BLaER1 (cell line): ENCODE results near the gene ARHGAP22.

Source experiments
- H3K27ac ChIP-seq: shearing (Covaris generic); formaldehyde crosslinking; 2 replicates; pipeline ENCODE4 v1.8.1; 2022
- H3K27me3 ChIP-seq: shearing (Covaris generic); formaldehyde crosslinking; 2 replicates; pipeline ENCODE4 v1.8.1; 2022
- H3K36me3 ChIP-seq: shearing (Covaris generic); formaldehyde crosslinking; 2 replicates; pipeline ENCODE4 v1.8.1; 2022
- H3K4me1 ChIP-seq: shearing (Covaris generic); formaldehyde crosslinking; 2 replicates; pipeline ENCODE4 v1.8.1; 2022
- H3K4me2 ChIP-seq: shearing (Covaris generic); formaldehyde crosslinking; 2 replicates; pipeline ENCODE4 v1.8.1; 2022
- H3K4me3 ChIP-seq: shearing (Covaris generic); formaldehyde crosslinking; 2 replicates; pipeline ENCODE4 v1.8.1; 2022
- H3K9ac ChIP-seq: shearing (Covaris generic); formaldehyde crosslinking; 2 replicates; pipeline ENCODE4 v1.8.1; 2022
- H3K9me3 ChIP-seq: shearing (Covaris generic); formaldehyde crosslinking; 2 replicates; pipeline ENCODE4 v1.8.1; 2022
- H4K20me1 ChIP-seq: shearing (Covaris generic); formaldehyde crosslinking; 2 replicates; pipeline ENCODE4 v1.8.1; 2022
- Cebpa-rat ChIP-seq: shearing (Covaris generic); IDR thresholded peaks from 2 replicates; pipeline ENCODE4 v1.8.1; 2022

The ARHGAP22 gene

DNA sequence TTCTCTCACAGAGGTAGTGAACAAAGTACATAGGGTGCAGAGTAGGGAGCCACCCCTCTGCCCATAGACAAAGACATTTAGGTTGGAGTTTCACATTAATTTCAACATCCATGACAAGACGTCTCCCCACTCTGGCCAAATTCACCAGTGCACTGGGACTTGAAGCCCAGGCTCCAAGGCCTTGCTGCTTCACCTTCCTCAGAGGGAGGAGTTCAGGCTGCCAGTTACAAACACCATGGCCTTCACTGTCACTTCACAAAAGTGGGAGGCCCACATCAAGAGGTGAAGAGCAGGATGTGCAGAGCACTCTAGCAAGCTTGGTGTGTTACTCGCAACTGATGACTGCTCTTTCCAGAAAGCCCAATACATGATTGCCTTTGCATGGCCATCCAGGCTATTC is 15.8 kb upstream of the ARHGAP22 start:
- Histone ChIP-seq H3K4me1 (peaks cover 16% of the 10 kb centered on the region), H3K36me3 (no peaks in the 10 kb centered on the region), H3K9ac (no peak overlapping the region), H4K20me1 (no peaks in the 10 kb centered on the region), H3K4me2 (no peak overlapping the region), H3K4me3 (no peak overlapping the region), H3K27me3 (no peaks in the 10 kb centered on the region), H3K27ac (no peak overlapping the region), H3K9me3 (peaks cover 9% of the 10 kb centered on the region; the same call in 1 of the 2 replicates)
- no peak for TF ChIP-seq Cebpa-rat

GRCh38 chr10:48616436-48616835 is 11.6 kb upstream of the ARHGAP22 start:
- Histone ChIP-seq H3K4me3 (no peak overlapping the region), H3K27me3 (no peaks in the 10 kb centered on the region), H3K9ac (no peak overlapping the region), H3K27ac (no peak overlapping the region), H3K36me3 (no peaks in the 10 kb centered on the region), H4K20me1 (no peaks in the 10 kb centered on the region), H3K9me3 (peaks cover 5% of the 10 kb centered on the region; the same call in 1 of the 2 replicates), H3K4me2 (no peak overlapping the region), H3K4me1 (no peaks in the 10 kb centered on the region)
- TF ChIP-seq Cebpa-rat = no peak

DNA sequence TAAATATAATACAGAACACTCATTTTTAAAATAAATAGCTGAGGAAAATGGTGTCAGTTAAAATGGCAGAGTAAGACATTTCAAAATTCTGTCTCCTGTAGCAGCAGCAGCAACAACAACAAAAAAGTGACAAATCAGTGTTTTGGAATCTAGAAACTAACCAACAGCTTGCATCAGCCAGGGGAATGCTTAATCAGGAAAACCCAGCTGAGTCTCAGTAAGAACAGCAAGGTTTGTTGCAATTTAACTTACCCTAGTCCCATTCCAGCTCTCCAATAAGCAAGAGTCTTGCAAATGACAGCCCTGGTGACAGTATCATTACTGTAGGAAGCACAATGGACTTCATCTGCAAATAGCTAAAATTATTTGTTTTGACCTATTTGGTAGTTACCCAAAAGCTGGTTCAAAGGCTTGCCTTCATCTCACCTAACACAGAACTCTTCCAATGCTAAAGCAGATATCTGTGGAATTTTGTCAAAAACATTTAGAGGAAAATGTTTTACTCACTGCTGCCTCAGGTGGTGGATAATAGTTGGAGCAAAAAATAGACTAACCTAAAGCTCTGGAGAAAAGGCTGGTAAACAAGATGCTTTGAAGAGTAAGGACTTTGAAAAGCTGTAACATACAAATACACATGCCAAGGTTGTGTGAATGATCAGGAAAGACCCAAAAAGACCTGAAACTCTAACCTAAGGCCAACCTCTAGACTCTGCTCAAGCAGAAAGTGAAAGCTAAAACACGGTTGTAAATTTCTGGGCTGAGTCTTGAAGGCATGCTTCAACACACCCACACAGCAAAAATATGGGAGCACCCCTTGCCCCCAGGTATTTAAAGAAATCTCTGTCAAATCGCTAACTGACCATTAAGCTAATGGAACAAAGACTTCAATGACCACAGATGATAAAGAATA is 9.9 kb upstream of the ARHGAP22 start:
- Histone ChIP-seq H3K4me1 (no peaks in the 10 kb centered on the region), H3K9ac (no peak overlapping the region), H3K36me3 (no peaks in the 10 kb centered on the region), H4K20me1 (no peaks in the 10 kb centered on the region), H3K4me3 (no peak overlapping the region), H3K9me3 (peaks cover 5% of the 10 kb centered on the region; the same call in 1 of the 2 replicates), H3K4me2 (no peak overlapping the region), H3K27me3 (no peaks in the 10 kb centered on the region), H3K27ac (no peak overlapping the region)
- TF ChIP-seq Cebpa-rat = no peak

DNA sequence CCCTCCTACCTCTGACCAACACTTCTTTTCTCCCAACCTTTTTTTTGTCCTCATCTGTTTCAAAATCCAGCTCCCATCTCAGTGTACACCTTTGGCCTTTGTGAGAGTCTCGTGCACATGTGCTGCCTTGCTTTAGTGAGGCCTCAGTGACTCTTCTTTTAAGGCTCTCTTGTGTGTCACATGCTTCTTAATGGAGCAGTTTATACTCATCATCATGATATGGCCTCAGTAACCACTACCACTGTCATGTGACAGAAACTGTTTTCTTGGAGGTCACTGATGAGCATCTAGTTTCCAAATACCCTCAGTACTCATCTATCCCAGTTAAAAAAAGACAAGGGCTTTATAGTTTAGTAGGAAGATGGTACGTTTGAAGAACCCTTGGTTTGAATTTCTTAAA is 8.1 kb upstream of the ARHGAP22 start:
- H3K4me1 ChIP-seq = no peaks in the 10 kb centered on the region

GRCh38 chr10:48612236-48612943 is 7.5 kb upstream of the ARHGAP22 start:
- Histone ChIP-seq H3K36me3 (no peaks in the 10 kb centered on the region), H3K4me2 (no peak overlapping the region), H3K4me1 (peaks cover 5% of the 10 kb centered on the region), H4K20me1 (no peaks in the 10 kb centered on the region; the same call in 1 of the 2 replicates), H3K27me3 (no peaks in the 10 kb centered on the region), H3K4me3 (no peak overlapping the region), H3K27ac (no peak overlapping the region), H3K9me3 (peaks cover 5% of the 10 kb centered on the region; the same call in 1 of the 2 replicates), H3K9ac (no peak overlapping the region)
- no peak for TF ChIP-seq Cebpa-rat

More for the DNA sequence above, 8.1 kb upstream of the ARHGAP22 start:
- H3K4me2 ChIP-seq = no peak overlapping the region
- H3K9me3 ChIP-seq = peaks cover 5% of the 10 kb centered on the region; the same call in 1 of the 2 replicates
- no peaks in the 10 kb centered on the region for H3K27me3 ChIP-seq
- no peaks in the 10 kb centered on the region for H4K20me1 ChIP-seq
- H3K4me3 ChIP-seq = no peak overlapping the region
- no peak for TF ChIP-seq Cebpa-rat
- H3K36me3 ChIP-seq = no peaks in the 10 kb centered on the region
- no peak overlapping the region for H3K27ac ChIP-seq
- no peak overlapping the region for H3K9ac ChIP-seq

- TF ChIP-seq Cebpa-rat = no peak
- H4K20me1 ChIP-seq = no peaks in the 10 kb centered on the region; the same call in 1 of the 2 replicates
Measured at GRCh38 chr10:48611133-48611532, 6.3 kb upstream of the ARHGAP22 start.

DNA sequence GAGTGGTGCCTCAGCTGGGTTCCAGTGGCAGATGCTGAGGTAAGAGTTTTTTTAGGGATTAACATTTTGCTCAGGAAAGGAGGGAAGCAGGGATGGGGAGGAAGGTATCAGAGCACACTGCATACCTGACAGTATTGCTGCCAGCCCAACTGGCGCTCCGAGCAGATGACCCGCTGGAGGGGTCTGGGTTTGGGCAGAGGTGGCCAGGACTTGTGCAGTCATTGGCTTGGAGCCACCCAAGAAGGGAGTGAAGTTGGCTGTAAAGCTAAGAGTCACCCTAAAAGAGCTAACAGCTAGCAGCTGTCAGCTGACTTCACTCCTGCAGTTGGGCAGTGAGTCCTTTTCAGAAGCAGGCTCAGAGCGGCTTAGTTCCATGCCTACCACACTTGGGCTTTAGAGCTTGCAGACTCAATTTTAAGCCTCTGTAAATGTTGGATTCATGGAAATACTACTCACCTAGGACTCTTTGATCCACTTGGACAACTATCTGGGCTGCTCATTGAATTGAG is 5.8 kb upstream of the ARHGAP22 start:
- H3K4me2 ChIP-seq = no peak overlapping the region
- no peaks in the 10 kb centered on the region for H3K9me3 ChIP-seq
- H3K27ac ChIP-seq = no peak overlapping the region
- no peaks in the 10 kb centered on the region; the same call in 1 of the 2 replicates for H4K20me1 ChIP-seq
- H3K27me3 ChIP-seq = peaks cover 7% of the 10 kb centered on the region
- H3K4me1 ChIP-seq = peaks cover 19% of the 10 kb centered on the region
- H3K9ac ChIP-seq = no peak overlapping the region
- H3K4me3 ChIP-seq = no peak overlapping the region
- H3K36me3 ChIP-seq = no peaks in the 10 kb centered on the region
- TF ChIP-seq Cebpa-rat = no peak

More at GRCh38 chr10:48611133-48611532, 6.3 kb upstream of the ARHGAP22 start:
- H3K4me1 ChIP-seq = peaks cover 17% of the 10 kb centered on the region
- no peak overlapping the region for H3K9ac ChIP-seq
- no peak overlapping the region for H3K27ac ChIP-seq
- peaks cover 3% of the 10 kb centered on the region; the same call in 1 of the 2 replicates for H3K9me3 ChIP-seq
- no peak overlapping the region for H3K4me3 ChIP-seq
- peaks cover 2% of the 10 kb centered on the region; the same call in 1 of the 2 replicates for H3K27me3 ChIP-seq
- no peaks in the 10 kb centered on the region for H3K36me3 ChIP-seq
- H3K4me2 ChIP-seq = no peak overlapping the region

DNA sequence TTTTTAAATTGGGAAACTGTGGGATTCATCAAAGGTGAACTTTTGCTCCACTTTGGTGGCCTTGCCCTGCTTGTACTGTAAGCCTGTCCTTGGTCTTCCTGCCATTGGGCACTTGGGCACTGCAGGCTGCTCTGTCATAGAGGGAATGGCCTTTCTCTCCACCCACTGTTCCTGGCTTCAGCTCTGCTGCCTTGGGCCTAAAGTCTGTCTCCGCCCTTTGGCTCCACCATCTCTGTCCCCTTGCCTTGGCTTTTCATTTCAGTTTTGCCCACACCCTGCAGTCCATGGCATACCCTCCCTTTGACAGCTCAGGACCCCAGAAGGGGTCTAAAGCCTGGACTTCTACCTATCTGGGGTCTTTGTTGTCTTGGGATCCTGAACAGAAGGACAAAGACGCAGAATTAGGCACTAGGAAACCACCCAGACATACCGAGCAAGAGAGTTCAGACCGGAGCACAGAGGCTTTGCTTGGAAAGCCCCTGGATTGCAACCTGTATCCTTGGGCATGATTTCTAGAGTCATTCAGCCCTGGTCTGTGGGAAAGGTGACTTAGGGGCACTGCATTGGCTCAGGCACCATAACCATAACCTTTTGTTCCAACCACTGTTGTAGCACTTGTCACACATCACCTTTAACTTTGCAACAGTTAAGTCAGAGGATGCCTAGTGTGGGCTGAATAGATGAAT is 5.2 kb upstream of the ARHGAP22 start:
- Histone ChIP-seq H4K20me1 (no peaks in the 10 kb centered on the region; the same call in 1 of the 2 replicates), H3K4me2 (no peak overlapping the region), H3K9ac (no peak overlapping the region), H3K4me3 (no peak overlapping the region), H3K9me3 (no peaks in the 10 kb centered on the region), H3K27ac (no peak overlapping the region), H3K27me3 (peaks cover 13% of the 10 kb centered on the region), H3K36me3 (no peaks in the 10 kb centered on the region), H3K4me1 (peaks cover 19% of the 10 kb centered on the region)
- TF ChIP-seq Cebpa-rat = no peak

DNA sequence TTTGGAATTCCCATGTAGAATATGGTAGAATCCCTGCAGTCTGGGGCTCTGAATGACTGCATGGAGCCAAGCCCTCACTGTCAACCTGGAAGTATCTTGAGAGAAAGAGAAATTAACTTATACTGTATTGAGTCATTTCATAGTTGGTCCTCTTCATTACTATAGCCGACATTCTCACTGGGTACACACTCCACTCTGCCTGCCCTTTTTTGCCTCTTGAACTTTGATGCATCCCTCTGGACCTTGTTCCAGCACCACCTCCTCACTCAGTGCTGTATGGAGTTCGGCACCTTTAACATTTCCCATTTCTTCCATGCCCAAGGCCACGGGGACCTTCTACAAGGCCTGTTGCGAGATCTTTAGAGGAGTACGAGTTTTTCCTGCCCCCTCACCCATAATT is 4.6 kb upstream of the ARHGAP22 start:
- H3K4me1 ChIP-seq = peaks cover 19% of the 10 kb centered on the region
- H3K27me3 ChIP-seq = peaks cover 17% of the 10 kb centered on the region
- H3K4me2 ChIP-seq = no peak overlapping the region
- no peak for TF ChIP-seq Cebpa-rat
- no peaks in the 10 kb centered on the region for H3K36me3 ChIP-seq
- no peak overlapping the region for H3K4me3 ChIP-seq
- H3K27ac ChIP-seq = no peak overlapping the region
- no peaks in the 10 kb centered on the region for H3K9me3 ChIP-seq
- H4K20me1 ChIP-seq = no peaks in the 10 kb centered on the region; the same call in 1 of the 2 replicates
- no peak overlapping the region for H3K9ac ChIP-seq
